Activated CD8-positive, alpha-beta memory T cell treated with anti-CD3 and anti-CD28 coated beads, Interleukin-2, amount 50 U/mL, for 48 hours (primary cell): ENCODE data around the gene GLS2.
"Not testable (repeated sequence)": the region's sequence is repeated elsewhere in the genome, so short reads cannot be mapped to it uniquely, and the experiment has no call there.

Experiments
- DNase-seq: peaks from one replicate; pipeline ENCODE4 v3.0.0-alpha.2; 2020

Gene GLS2

DNA sequence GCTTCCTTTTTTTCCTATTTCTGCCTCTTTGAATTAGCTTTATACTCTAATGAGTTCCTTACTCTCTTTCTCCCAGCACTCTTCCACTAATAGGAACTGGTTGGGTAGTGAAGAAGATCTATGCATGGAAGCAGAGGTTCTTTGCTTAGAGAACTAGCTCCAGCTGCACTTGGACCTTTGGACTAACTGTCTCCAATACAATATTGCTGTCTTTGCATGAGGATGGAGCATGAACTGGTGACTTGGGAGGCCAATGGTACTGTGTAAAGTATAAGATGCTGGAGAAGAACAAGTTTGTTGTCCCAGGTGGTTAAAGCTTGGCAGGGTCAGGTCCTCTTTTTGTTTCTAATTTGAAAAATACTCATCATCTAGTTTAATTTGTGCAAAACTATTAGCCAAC is 2.4 kb upstream of the GLS2 start:
- DNase-seq = no peak

DNA sequence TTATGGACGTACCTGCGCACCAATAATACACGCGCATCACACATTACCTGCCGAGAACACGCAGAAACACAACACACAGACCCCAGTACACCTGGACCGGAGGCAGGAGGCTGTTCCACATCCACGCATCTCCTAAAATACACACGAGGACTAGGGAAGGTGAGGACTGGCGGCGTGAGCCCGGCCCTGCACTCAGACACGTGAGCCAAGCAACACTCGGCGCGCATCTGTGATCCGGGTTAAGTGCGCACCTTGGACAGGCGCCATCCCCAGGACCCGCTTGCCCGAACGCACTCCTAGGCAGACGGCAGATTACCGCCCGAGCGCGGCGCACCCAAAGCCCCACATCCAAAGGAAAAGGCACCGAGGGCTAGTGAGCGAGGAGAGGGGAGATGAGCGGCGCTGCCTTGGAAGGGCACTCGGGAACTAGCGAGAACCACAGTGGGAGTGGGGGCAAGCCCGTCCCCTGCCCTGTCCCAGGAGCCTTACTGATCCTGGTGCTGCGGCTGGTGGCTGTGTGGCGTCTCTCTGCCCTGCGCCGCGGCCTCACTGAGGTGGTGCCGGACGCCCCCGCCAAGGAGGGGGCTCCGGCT is 417 bp downstream of the GLS2 start:
- DNase-seq = peak; percentile 67

- no peak for DNase-seq
Observed at GRCh38 chr12:56486694-56487093, 1.3 kb downstream of the GLS2 start.

- DNase-seq = no peak
Observed at GRCh38 chr12:56484566-56484965, 3.4 kb downstream of the GLS2 start.

GRCh38 chr12:56479625-56480024 is 8.3 kb downstream of the GLS2 start:
- no peak for DNase-seq

GRCh38 chr12:56477521-56478225 is 10.3 kb downstream of the GLS2 start:
- DNase-seq = no peak

GRCh38 chr12:56476972-56477432 is 11.0 kb downstream of the GLS2 start:
- no peak for DNase-seq

DNA sequence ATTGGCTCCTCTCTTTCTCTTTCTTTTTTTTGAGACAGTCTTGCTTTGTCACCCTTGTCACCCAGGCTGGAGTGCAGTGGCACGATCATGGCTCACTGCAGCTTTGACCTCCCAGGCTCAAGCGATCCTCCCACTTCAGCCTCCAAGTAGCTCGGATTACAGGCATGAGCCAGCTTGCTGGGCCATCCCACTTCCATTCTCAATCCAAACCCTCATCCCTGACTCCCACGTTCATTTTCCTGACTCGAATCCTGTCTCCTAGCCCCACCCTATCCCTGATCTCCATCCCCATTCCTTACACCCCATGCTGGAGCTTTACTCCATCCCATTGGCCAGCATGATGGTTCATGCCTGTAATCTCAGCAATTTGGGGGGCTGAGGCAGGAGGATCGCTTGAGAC is 11.8 kb downstream of the GLS2 start:
- DNase-seq = no peak

GRCh38 chr12:56474389-56474788 is 13.6 kb downstream of the GLS2 start:
- DNase-seq = no peak

- DNase-seq = peak; percentile 61
Observed at GRCh38 chr12:56469007-56469930, 18.7 kb downstream of the GLS2 start.

GRCh38 chr12:56468216-56469006 is 19.6 kb downstream of the GLS2 start, which contains the start of gene SPRYD4:
SPRYD4 (plus strand) TSS chr12:56468578; CDS start chr12:56468592, 14 bp downstream.
- DNase-seq = peak; percentile 97

- no peak for DNase-seq
Observed at GRCh38 chr12:56462565-56462964, 25.4 kb downstream of the GLS2 start.

- no peak for DNase-seq
Observed at GRCh38 chr12:56461235-56462159, 26.5 kb downstream of the GLS2 start.

- no peak for DNase-seq
Observed at GRCh38 chr12:56457817-56458216, 30.1 kb downstream of the GLS2 start.

DNA sequence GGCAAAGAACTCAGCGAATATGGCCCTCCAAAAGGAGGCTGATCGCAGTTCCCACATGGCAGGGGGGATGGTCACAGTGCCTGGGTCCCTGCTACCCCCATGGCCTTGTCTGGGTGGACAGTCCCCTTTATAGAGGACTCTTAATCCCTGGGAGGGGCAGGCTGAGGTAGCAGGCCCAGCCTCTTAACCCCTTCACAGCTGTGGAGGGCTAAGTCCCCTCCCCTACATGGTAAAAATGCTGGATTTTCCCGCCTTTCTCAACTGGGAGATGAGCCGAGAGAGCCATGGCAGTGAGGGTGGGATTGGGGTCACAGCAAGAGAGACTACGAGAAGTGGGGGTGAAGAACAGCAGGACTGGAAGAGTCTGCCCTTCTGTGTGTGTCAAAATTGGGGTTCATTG is 33.4 kb downstream of the GLS2 start, which contains the start of gene MIP:
Gene MIP, minus strand, starts transcription at position 101 of the 400 bp plus-strand sequence. Its CDS starts 44 bp downstream, at position 57.
- DNase-seq = no peak

DNA sequence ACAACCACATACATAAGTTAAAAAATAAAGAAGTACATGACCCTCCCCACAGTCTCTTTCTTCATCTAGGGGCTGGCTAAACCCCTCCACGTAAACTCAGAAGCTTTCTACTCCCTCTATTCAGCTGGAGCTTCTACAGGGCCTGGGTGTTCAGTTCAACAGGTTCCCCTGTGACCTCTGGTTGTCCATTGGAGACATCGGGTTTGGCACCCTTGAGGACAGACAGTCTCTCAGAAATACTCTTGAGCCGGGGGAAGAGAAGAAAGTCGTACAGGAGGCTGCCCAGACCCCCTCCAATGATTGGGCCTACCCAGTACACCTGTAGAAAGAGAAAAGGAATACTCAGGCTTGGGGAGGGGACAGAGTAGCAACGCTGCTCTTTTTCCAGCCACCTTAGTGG is 36.8 kb downstream of the GLS2 start:
- DNase-seq = no peak

DNA sequence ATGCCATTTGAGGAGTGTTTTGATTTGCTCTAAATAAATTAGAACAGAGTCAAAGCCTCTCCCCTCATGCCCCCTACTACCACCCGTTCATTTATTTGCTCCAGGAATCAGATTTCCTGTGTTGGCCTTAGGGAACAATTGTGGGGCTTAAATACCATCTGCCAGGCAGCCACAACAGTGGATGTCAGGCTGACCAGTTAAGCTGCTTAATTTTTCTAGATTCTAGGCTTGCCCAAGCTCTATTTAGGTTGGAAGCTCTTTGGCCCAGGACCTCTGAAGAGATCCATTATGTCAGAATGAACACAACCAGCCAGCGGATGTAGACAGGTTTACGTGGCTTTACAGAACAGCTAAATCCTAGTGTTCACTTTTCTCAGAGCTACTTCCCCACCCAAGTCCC is 37.7 kb downstream of the GLS2 start:
- no peak for DNase-seq

- no peak for DNase-seq
Observed at GRCh38 chr12:56449622-56449984, 38.4 kb downstream of the GLS2 start.

- DNase-seq = peak; percentile 92
Observed at GRCh38 chr12:56448860-56449621, 38.9 kb downstream of the GLS2 start, which contains the start of gene TIMELESS. TIMELESS (minus strand) TSS chr12:56449426; CDS start chr12:56434170, 15,256 bp downstream.

- DNase-seq = not testable (repeated sequence)
Observed at GRCh38 chr12:56443208-56443607, 44.8 kb downstream of the GLS2 start.
